ENCODE results near the gene CERK. TPM values are rescaled to one million over a fixed set of nuclear protein-coding genes. Genes with fewer than 3 reads are reported as not detected.

Gene CERK
- total RNA-seq, 4 donors from 2014 or later: 20.3 to 42.0 (median 24.7) TPM

- Histone ChIP-seq H3K9me3 (no peaks in the 10 kb centered on the region), H3K27me3 (no peaks in the 10 kb centered on the region), H3K36me3 (peaks cover 0 to 23% (median 0%) of the 10 kb centered on the region in 3 donors), H3K27ac (no peak overlapping the region), H3K4me1 (peaks cover 0 to 37% (median 16%) of the 10 kb centered on the region in 4 donors), H3K4me3 (no peak overlapping the region)
- TF ChIP-seq CTCF (IDR thresholded peaks at IDR 0.05) (no peak), EP300 (IDR thresholded peaks at IDR 0.05) (no peak), POLR2A (IDR thresholded peaks at IDR 0.05) (no peak)
- 89 to 90% methylated on average over 14 of the region's 14 CpGs for WGBS, 2 donors
- DNase-seq (ENCODE audit: low spot score in 2 of 2): no peak
Measured at GRCh38 chr22:46654927-46655595, 83.0 kb downstream of the CERK start.

- no peaks in the 10 kb centered on the region for H3K27me3 ChIP-seq
- TF ChIP-seq EP300 (IDR thresholded peaks at IDR 0.05) (no peak), POLR2A (IDR thresholded peaks at IDR 0.05) (no peak), CTCF (IDR thresholded peaks at IDR 0.05) (no peak)
- H3K9me3 ChIP-seq: no peaks in the 10 kb centered on the region
- DNase-seq (ENCODE audit: low spot score in 2 of 2): no peak
- H3K36me3 ChIP-seq: peaks cover 0 to 17% (median 0%) of the 10 kb centered on the region in 3 donors
- no peak overlapping the region for H3K4me3 ChIP-seq
- no peak overlapping the region for H3K27ac ChIP-seq
- 88 to 92% methylated on average over 16 to 17 of the region's 17 CpGs for WGBS, 2 donors
- H3K4me1 ChIP-seq: peaks cover 0 to 43% (median 21%) of the 10 kb centered on the region in 4 donors
Measured at GRCh38 chr22:46654426-46654825, 83.6 kb downstream of the CERK start.

GRCh38 chr22:46653596-46653995 is 84.5 kb downstream of the CERK start:
- no peaks in the 10 kb centered on the region for H3K27me3 ChIP-seq
- peaks cover 0 to 9% (median 0%) of the 10 kb centered on the region in 3 donors for H3K36me3 ChIP-seq
- H3K27ac ChIP-seq: no peak overlapping the region
- peaks cover 0 to 49% (median 25%) of the 10 kb centered on the region in 4 donors for H3K4me1 ChIP-seq
- no peaks in the 10 kb centered on the region for H3K9me3 ChIP-seq
- TF ChIP-seq EP300 (IDR thresholded peaks at IDR 0.05) (no peak), CTCF (IDR thresholded peaks at IDR 0.05) (no peak), POLR2A (IDR thresholded peaks at IDR 0.05) (no peak)
- H3K4me3 ChIP-seq: no peak overlapping the region
- WGBS, 2 donors: 86 to 88% methylated on average over 7 to 8 of the region's 8 CpGs
- no peak for DNase-seq (ENCODE audit: low spot score in 2 of 2)

- DNase-seq (ENCODE audit: low spot score in 2 of 2): no peak
- Histone ChIP-seq H3K4me1 (peaks cover 0 to 49% (median 25%) of the 10 kb centered on the region in 4 donors), H3K27ac (peak overlapping the region in 1 of 4 donors; percentile 67), H3K36me3 (peaks cover 0 to 2% (median 0%) of the 10 kb centered on the region in 3 donors), H3K9me3 (no peaks in the 10 kb centered on the region), H3K4me3 (peak overlapping the region in 1 of 4 donors; percentile 2), H3K27me3 (no peaks in the 10 kb centered on the region)
- 60 to 62% methylated on average over 17 to 23 of the region's 23 CpGs for WGBS, 2 donors
- TF ChIP-seq POLR2A (IDR thresholded peaks at IDR 0.05): no peak
- TF ChIP-seq CTCF (IDR thresholded peaks at IDR 0.05): no peak
- TF ChIP-seq EP300 (IDR thresholded peaks at IDR 0.05): no peak
Measured at GRCh38 chr22:46652847-46653331, 85.2 kb downstream of the CERK start.
